ENCODE results near the gene SDCCAG8. TPM values are rescaled to one million over a fixed set of nuclear protein-coding genes. Genes with fewer than 3 reads are reported as not detected.

The SDCCAG8 gene
- total and polyA plus RNA-seq, 2 experiments from 2014 or later, result 28.0 to 66.7 TPM

DNA sequence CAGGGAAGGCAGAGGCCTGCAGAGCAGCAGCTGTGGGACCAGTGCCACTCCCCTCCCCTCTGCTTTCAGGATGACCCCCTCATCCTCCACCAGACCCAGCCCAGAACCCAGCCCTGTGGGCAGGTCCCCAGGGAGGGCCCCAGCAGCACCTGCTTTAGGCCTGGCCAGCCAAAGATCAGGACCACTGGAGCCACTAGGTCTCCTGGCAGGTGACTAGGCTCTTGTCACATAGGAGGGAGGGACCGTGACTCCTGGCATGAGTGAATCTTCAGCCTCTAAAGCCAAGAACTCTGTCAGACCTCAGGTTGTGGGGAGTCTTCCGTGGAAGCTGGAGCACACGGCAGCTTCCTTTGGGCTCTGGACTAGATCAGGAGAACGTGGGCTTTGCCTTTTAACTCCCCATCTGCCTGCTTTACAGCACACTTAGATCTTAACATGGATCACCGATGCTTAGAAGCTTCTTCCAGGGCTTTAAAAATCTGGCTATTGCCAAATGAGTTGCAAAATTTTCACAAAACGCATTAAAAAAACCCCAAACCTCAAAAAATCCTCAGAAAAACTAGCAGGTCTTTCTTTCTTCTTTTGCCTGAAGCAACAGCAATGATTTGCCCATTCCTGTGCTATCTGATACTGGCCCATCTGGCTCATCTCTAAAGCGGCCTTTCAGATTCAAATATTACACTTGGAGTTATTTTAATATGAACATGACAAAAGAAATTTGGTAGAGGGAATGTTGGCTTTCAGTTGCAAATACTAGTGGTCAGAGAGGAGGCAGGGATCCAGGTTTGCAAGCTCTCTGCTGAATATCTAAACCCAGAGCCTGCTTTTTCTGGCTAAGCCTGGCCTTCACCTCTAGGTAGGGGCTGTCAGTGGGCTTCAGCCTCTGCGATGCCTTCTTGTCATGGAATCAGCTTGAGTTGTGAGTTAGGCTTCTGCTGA lies 235.2 kb downstream of the SDCCAG8 start:
- peak overlapping the region; percentile 4; the same call in 1 of the 2 replicates for H3K4me3 ChIP-seq
- no peaks in the 10 kb centered on the region for H3K79me2 ChIP-seq (replicated peaks; ENCODE audit: insufficient read depth)
- Mint-ChIP-seq H3K4me1 (peaks cover 62% of the 10 kb centered on the region), H3K9me3 (peaks cover 3% of the 10 kb centered on the region; the same call in 2 of the 3 replicates), H3K27me3 (ENCODE audit: insufficient read depth, low read depth, poor library complexity) (peaks cover 5% of the 10 kb centered on the region), H3K36me3 (ENCODE audit: low read depth) (peaks cover 13% of the 10 kb centered on the region; the same call in 2 of the 3 replicates), H3K27ac (peak overlapping the region; percentile 95), H3K4me3 (peak overlapping the region; percentile 39; the same call in 1 of the 3 replicates)
- no peak overlapping the region for H2AFZ ChIP-seq
- H3K4me1 ChIP-seq (ENCODE audit: insufficient read depth), result peaks cover 58% of the 10 kb centered on the region
- peak overlapping the region; percentile 96 for H3K27ac ChIP-seq (ENCODE audit: low read depth)
- H3F3A ChIP-seq (replicated peaks; ENCODE audit: low read depth), result peaks cover 43% of the 10 kb centered on the region
- no peak for TF ChIP-seq EZH2 (IDR thresholded peaks at IDR 0.05; ENCODE audit: low read depth, unreplicated experiment)
- TF ChIP-seq ZNF331 (CRISPR knock-in tag; IDR thresholded peaks at IDR 0.05; ENCODE audit: low read depth), result no peak
- TF ChIP-seq STAT1 (IDR thresholded peaks at IDR 0.05; ENCODE audit: unreplicated experiment), result no peak
- TF ChIP-seq POLR2AphosphoS5 (IDR thresholded peaks at IDR 0.05; ENCODE audit: low read depth), result no peak
- no peak for TF ChIP-seq CREB1 (CRISPR knock-in tag; IDR thresholded peaks at IDR 0.05; ENCODE audit: low read depth)
- no peak for TF ChIP-seq ZNF114 (CRISPR knock-in tag; IDR thresholded peaks at IDR 0.05)
- no peak for TF ChIP-seq EZH2phosphoT487 (IDR thresholded peaks at IDR 0.05; ENCODE audit: unreplicated experiment)
- peak; percentile 39; the same call in 1 of the 2 replicates for TF ChIP-seq ZNF462 (CRISPR knock-in tag; IDR thresholded peaks at IDR 0.05)
- TF ChIP-seq, protein P1, sequence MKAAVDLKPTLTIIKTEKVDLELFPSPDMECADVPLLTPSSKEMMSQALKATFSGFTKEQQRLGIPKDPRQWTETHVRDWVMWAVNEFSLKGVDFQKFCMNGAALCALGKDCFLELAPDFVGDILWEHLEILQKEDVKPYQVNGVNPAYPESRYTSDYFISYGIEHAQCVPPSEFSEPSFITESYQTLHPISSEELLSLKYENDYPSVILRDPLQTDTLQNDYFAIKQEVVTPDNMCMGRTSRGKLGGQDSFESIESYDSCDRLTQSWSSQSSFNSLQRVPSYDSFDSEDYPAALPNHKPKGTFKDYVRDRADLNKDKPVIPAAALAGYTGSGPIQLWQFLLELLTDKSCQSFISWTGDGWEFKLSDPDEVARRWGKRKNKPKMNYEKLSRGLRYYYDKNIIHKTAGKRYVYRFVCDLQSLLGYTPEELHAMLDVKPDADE (IDR thresholded peaks at IDR 0.05), result 0 out of 2 replicates have a peak, but pooled peaks have one; percentile 11
- TF ChIP-seq, protein P2, sequence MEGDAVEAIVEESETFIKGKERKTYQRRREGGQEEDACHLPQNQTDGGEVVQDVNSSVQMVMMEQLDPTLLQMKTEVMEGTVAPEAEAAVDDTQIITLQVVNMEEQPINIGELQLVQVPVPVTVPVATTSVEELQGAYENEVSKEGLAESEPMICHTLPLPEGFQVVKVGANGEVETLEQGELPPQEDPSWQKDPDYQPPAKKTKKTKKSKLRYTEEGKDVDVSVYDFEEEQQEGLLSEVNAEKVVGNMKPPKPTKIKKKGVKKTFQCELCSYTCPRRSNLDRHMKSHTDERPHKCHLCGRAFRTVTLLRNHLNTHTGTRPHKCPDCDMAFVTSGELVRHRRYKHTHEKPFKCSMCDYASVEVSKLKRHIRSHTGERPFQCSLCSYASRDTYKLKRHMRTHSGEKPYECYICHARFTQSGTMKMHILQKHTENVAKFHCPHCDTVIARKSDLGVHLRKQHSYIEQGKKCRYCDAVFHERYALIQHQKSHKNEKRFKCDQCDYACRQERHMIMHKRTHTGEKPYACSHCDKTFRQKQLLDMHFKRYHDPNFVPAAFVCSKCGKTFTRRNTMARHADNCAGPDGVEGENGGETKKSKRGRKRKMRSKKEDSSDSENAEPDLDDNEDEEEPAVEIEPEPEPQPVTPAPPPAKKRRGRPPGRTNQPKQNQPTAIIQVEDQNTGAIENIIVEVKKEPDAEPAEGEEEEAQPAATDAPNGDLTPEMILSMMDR (conservative IDR thresholded peaks at IDR 0.05; ENCODE audit: low read depth in 2 of 2), result no peak
- peak; percentile 81 for TF ChIP-seq NANOG (IDR thresholded peaks at IDR 0.05; ENCODE audit: borderline replicate concordance)
- TF ChIP-seq JUNB (IDR thresholded peaks at IDR 0.05; ENCODE audit: unreplicated experiment), result no peak
- no peak for TF ChIP-seq REST (IDR thresholded peaks at IDR 0.05; ENCODE audit: unreplicated experiment)
- H3K4me2 ChIP-seq, result peak overlapping the region; percentile 44
- DNase-seq (ENCODE audit: low spot score) (peak; percentile 70), ATAC-seq (peak; percentile 56)
- no peaks in the 10 kb centered on the region for H4K20me1 ChIP-seq (replicated peaks; ENCODE audit: insufficient read depth)
- H3K36me3 ChIP-seq (ENCODE audit: insufficient read depth), result no peaks in the 10 kb centered on the region
- H3K27me3 ChIP-seq (ENCODE audit: insufficient read depth), result no peaks in the 10 kb centered on the region
- H3K9me2 ChIP-seq (ENCODE audit: insufficient read depth), result no peaks in the 10 kb centered on the region; the same call in 1 of the 2 replicates

Data from GM23338 (cell line).